GM21360 (cell line): ENCODE results near the gene MPST.
A peak's percentile ranks its signal among the peaks of the same experiment; 100 is the strongest.
"Not testable (repeated sequence)": the region's sequence is repeated elsewhere in the genome, so short reads cannot be mapped to it uniquely, and the experiment has no call there.

Source experiments
- ATAC-seq: cut with Tn5 transposase; IDR thresholded peaks from one replicate; pipeline ENCODE4 v1.9.1; 2021; ENCODE audit warnings: mild to moderate bottlenecking, moderate library complexity; ENCODE audit not compliant: unreplicated experiment

The MPST gene

DNA sequence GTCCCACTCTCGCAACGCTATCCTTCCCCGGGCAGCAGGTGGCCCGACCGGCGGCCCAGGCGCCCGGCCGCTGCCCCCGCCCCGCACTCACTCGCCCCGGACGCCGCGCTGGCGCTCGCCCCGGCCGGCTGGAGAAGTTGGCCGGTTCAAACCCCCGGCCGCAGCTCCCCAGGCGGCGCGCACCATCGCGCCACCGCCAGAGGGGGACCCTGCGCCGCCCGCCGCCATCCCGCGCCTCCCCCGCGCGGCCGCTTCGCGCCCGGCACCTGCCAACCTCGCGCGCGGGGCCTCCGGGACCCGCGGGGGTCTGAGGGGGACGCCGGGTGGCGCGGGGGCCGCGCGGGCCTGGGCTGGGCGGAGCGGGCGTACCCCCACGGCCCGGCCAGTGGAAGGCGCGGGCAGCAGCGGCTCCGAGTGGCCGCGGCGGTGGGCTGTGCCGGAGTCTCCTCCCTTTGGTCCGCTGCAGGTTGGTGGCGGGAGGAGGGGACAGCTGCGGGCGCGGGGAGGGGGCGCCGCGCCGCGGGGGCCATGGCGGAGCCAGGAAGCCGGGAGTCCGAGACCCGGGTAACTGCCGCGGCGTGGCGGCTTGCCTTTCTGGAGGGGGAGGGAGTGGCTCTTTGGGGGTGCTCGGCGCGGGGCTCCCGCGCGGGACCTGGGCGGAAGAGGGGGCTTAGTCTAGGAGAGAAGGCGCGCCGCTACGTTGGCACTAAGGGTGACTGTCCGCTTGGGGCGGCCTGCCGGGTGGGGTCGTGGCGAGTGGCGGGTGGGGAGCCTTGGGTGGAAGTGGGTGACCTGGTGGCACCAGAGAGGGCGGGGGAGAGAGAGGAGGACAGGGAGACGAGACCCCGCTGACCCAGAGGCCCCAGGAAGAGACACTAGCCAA is at the start of gene MPST, which contains the start of gene TST:
Gene MPST (plus strand): TSS at position 434 of the 883 bp plus-strand sequence. CDS start 95 bp downstream, at position 529.
Gene TST (minus strand): TSS at position 139 of the 883 bp plus-strand sequence. CDS start 715 bp downstream, outside the sequence.
- peak; percentile 57 for ATAC-seq

- ATAC-seq, result no peak
These were observed 48.0 kb upstream of the MPST start for GRCh38 chr22:36971341-36972125.

- ATAC-seq, result no peak
These were observed 42.9 kb upstream of the MPST start for GRCh38 chr22:36976606-36977005.

GRCh38 chr22:36977401-36977861 is 42.1 kb upstream of the MPST start:
- ATAC-seq, result peak; percentile 49

GRCh38 chr22:36977947-36978660 is 41.4 kb upstream of the MPST start:
- peak; percentile 70 for ATAC-seq

DNA sequence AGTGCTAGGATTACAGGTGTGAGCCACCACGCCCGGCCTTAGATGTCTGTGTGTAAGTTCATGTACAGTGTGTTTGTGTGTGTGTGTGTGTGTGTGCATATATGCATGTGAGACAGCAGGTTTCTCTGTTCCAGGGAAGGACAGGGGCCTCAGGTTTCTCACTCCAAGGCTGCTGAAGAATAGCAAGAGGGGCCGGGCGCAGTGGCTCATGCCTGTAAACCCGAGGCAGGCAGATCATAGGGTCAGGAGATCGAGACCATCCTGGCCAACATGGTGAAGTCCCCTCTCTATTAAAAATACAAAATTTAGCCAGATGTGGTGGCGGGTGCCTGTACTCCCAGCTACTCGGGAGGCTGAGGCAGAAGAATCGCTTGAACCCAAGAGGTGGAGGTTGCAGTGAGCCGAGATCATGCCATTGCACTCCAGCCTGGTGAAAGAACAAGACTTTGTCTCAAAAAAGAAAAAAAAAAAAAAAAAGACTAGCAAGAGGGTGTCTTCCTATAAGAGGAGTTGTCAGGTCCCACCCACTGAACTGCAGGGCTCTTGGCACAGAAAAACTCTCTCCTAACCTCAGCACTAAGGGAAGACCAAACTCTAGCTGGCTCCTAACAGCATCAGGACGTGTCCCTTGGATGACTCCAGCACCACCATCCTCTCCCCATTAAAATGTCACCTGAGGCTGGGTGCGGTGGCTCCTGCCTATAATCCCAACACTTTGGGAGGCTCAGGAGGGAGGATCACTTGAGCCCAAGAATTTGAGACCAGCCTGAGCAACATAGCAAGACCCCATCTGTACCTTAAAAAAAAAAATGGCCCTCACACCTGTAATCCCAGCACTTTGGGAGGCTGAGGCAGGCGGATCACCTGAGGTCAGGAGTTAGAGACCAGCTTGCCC is 40.3 kb upstream of the MPST start:
- no peak for ATAC-seq

GRCh38 chr22:36981247-36981775 is 38.2 kb upstream of the MPST start:
- no peak for ATAC-seq

DNA sequence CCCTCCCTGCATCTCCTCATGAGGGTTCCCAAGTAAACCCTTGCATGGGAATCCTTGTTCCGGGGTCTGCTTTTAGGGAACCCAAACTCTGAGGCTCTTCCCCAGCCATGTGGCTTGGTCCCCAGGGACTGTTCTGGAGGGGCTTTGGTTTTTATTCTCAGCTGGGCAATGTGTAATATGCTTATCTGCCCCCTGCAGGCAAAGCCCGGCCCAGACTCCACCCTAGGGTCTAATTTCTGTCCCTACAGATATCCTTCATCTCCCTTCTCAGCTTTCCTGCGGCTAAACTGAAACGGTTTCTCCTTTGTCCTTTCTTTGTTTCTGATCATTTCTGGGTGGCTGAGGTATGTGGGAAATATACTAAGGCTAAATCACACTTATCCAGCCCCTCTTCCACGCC is 37.4 kb upstream of the MPST start:
- ATAC-seq, result no peak

DNA sequence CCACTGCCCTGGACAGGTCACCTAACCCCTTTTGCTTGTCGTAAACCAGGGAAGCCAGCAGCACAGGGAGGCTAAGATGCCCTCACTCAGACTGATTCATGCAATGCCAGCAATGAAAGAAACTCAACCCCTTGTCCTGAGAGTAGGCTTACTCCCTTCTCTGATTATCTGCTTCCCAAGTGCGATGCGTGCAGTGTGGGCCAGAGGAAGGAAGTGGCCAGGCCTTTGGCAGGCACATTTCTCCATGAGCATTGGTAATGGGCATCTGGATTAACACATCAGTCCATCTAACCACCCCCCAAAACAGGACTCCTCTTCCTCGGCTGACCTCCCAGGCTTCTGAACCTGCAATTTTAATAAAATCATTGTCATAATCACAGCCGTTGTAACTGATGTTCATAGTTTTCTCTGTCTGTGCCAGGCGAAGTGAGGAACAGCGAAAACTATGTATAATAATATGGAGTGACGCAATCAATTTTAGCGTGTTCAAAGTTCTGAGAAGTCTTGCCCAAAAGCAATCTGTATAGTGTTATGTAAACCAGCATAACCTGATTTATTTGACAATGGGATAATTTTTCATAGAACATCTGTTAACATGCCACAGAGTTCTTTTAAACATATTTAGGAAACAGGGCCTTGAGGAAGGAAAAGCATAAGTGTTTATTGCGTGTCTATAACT is 34.2 kb upstream of the MPST start:
- no peak for ATAC-seq

- no peak for ATAC-seq
These were observed 33.2 kb upstream of the MPST start for GRCh38 chr22:36986242-36986821.

DNA sequence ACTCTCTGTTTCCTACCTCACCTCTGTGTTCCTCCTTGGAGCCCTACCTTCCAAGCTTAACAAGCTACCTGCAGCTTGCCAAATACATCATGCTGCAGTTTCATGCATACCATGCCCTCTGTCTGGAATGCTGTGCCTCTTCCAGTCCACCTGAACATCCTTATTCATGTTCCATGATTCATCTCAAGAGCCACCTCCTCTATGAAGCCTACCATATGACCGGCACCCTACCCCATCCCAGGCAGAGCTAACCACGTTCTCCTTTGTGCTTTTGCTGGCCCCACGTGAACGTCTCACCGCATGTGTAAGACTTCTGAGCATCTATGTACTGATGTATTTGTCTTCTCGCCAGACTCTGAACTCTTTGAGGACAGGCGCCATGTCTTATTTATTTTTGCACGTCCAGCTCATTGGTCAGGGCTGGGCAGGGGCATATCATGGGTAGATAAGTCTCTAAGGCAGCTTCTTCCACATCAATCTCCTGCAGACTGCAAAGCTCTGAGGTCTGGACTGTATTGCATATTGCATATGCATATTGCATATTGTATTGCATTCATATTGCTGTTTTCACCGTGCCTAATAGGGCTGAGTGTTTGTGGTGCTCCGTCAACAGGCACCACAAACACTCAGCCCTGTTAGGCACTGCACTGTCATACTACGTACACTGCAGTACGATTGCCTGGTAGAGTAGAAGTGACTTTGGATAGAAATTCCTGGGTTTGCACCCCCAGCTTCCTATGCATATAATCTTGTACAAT is 31.3 kb upstream of the MPST start:
- no peak for ATAC-seq

DNA sequence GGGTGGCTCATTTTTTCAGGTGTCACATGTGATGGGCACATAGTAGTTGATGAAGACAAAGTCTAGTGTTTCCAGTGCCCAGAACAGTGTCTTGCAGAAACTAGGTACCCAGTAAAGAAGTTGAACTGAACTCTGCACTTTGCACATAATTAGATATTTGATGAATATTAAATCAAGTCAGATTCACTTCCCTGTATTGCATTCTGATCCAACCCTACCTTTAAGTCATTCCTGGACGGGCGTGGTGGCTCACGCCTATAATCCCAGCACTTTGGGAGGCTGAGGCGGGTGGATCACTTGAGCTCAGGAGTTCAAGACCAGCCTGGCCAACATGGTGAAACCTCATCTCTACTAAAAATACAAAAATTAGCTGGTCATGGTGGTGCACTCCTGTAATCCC is 30.5 kb upstream of the MPST start:
- ATAC-seq, result not testable (repeated sequence)

DNA sequence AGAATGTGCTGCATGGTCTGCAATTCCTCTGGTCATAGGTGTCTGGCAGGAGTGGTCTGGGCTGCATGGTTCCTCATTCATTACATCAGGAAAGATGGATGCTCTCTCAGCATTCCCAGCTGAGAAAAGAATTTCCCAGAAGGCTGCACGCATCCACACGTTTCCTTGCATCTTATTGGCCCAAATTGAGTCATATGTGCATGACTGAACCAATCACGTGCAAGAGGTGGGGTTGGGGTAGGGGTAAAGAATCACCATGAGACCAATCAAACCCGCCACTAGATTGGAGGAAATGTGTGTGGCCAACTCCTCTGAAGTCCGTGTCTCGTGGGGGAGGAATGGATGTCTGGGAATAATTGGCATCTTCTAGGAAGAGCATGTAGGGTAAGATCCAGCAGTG is 29.1 kb upstream of the MPST start:
- ATAC-seq, result no peak

DNA sequence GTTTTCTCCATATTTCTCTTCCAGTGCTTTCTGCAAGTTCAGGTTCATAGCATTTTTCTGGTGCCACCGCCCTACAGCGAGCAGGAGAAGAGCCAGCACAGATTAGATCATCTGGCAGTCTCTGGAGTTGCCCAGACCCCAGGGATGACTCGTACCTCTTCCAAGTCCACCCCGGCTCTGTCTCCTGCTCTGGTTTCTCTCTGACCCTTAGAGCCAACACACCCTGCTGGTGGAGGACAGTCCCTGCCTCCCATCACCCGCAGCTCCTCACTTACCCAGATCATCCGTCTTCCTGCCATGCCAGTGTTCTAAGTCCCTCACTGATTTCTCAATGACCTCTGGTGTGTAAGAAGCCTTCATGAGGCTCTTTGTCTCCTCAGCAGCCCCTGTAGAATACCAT is 28.3 kb upstream of the MPST start:
- ATAC-seq, result no peak

GRCh38 chr22:36997746-36998145 is 21.8 kb upstream of the MPST start:
- no peak for ATAC-seq

DNA sequence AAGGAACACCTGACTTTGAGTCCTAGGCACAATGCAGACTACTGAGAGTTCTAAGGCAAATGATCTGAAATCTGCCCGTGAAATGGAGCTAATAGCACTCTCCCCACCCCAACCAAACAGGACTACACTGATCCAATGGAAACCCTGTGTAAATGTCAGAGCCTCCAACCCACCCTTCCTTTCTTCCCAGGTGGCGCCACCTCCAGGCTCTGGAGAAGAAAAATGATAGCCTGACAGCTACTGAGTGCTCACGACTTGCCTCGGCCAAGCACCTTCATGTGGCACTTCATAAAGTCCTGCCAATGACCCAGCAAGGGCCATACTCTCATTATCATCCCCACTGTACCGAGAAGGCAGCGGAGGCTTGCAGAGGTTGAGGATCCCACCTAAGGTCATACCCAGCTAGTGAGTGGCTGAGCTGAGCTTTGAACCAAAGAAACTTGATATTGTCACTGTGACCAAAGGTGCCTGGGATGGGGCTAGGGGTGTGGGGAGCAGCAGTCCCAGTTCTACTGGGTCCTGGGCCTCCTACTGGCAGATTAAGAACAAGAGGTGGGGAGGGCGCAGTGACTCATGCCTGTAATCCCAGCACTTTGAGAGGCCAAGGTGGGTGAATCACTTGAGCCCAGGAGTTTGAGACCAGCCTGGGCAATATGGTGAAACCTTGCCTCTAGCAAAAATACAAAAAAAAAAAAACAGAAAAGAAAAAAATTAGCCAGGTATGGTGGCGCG is 20.8 kb upstream of the MPST start:
- no peak for ATAC-seq

- ATAC-seq, result no peak
These were observed 20.1 kb upstream of the MPST start for GRCh38 chr22:36999463-36999862.
